Posterior cingulate gyrus (tissue), 11 donors: ENCODE data around the gene ABI2.
A peak's percentile ranks its signal among the peaks of the same experiment; 100 is the strongest.
"Not testable (repeated sequence)": the region's sequence is repeated elsewhere in the genome, so short reads cannot be mapped to it uniquely, and the experiment has no call there.

ENCODE experiments used
- DNase-seq, 10 donors: peaks; one replicate each; pipeline versions ENCODE4 v3.0.0 to v3.0.0-alpha.2; 2020 to 2021; ENCODE audit warnings: mixed read lengths in 3 of 10
- intact Hi-C: fragments of 100-400 bp; cut with DNase I; formaldehyde crosslinking; loops from one replicate; pipeline ENCODE4 v1.15.1; 2023

Gene ABI2

DNA sequence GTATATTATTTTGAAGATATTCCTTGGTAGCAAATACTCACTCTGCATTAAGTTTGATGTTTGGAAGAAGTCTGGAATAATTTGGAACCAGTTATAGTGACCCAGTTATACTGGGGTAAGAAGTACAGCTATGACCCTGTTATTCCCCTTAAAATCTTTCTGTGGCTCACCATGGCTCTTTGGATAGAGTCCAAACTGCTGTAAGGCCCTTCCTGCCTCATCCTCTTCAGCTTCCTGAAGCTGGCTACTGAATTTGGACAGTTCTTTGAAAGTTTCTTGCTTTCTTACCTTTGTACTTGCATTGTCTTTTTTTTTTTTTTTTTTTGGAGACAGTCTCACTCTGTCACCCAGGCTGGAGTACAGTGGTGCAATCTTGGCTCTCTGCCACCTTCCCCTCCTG lies 85.6 kb downstream of the ABI2 start:
- no peak for DNase-seq
- intact Hi-C loops = no loop called here

DNA sequence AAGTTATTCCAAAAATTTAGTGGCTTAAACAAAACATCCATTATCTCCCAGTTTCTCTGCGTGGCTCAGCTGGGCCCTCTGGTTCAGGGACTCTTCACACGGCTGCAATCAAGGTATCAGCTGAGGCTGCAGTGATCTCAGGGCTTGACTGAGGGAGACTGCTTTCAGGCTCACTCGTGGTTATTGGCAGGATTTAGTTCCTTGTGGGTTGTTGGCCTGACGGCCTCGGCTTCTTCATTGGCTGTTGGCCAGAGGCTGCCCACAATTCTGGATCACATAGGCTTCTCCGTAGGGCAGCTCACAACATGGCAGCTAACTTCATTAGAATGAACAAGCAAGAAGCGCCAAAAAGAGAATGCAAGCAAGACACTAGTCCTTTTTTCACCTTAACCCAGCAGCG lies 90.1 kb downstream of the ABI2 start:
- DNase-seq = no peak
- intact Hi-C loops = no loop called here

DNA sequence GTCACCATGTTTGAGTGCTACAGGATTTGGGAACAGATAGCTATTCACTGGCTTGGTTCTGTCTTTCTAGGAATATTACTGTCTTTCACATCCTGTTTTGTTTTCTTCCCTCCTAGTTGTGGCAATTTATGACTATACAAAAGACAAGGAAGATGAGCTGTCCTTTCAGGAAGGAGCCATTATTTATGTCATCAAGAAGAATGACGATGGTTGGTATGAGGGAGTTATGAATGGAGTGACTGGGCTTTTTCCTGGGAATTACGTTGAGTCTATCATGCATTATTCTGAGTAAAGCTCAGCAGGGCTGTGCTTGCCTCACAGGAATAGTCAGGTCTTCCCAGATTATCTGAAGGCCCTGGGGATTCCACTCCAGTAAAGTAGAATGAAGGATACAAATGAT lies 98.9 kb downstream of the ABI2 start:
- intact Hi-C loops = no loop called here
- DNase-seq = no peak

DNA sequence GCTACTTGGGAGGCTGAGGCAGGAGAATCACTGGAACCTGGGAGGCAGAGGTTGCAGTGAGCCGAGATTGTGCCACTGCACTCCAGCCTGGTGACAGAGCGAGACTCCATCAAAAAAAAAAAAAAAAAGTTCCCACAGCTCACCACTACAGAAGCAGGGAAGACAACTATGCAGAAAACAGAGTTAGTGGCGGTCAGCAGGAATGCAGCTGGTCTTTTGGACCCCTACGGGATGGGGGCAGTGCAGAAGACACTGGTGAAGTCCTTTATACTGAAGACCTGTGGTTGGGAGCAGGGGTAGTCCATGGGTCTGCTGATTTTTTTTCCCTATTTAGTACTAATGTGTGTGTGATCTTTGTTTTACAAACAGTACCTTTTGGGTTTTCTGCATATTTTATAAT lies 101.4 kb downstream of the ABI2 start:
- DNase-seq, intact Hi-C loops: not testable (repeated sequence)

DNA sequence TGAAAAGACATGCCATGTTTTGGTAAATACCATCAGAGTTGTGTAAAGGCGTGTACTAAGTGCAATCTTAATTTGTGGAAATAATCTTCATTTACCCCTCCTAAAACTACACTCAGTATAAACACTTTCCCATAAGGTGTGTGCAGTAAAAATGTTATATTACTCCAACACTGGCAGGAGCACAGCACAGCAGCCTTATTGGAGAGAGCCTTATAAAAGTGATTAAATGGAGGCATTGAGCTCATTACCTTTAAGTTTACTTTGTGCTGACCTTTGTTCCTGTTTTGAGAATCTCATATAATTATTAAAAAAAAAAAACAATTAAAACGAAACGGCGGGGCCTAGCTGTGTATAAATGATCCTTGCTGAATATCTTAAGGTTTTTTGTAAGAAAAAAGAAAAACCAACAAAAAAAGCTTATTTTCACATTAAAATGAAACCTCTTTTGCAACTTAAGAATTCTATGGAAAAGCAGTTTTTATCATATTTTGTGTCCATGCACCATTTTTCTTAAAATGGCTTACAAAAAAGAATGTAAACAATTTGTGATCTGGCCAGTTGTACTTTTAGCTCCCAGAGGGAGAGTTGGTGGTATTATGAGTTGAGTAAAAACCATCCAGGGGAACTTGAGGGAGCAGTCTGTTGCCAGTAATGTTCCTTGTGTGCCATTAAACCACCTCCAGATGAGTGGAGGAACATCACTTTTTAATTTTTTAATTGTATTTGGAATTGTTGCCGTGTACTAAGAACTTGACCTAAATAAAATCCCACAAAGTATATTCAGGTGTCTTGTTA lies 103.4 kb downstream of the ABI2 start:
- no peak for DNase-seq
- intact Hi-C loops = no loop called here

DNA sequence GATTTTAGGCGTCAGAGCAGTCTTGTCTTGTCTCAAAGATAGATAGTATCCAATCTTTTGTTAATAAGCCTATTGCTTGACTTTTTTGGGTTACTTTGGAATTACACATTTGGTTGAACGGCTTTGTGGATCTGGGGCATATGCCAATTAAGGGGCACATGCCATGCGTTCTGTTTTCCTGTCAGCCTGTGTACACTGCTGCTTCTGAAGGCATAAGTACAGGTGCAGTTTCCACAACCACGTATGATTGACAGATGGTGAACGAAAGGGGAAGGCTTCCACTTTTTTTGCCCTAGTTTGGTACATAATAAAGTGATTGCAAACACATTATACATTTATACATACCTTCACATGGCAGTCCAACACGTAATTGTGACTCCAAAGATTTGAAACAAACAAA lies 104.6 kb downstream of the ABI2 start:
- intact Hi-C loops = no loop called here
- DNase-seq = no peak

DNA sequence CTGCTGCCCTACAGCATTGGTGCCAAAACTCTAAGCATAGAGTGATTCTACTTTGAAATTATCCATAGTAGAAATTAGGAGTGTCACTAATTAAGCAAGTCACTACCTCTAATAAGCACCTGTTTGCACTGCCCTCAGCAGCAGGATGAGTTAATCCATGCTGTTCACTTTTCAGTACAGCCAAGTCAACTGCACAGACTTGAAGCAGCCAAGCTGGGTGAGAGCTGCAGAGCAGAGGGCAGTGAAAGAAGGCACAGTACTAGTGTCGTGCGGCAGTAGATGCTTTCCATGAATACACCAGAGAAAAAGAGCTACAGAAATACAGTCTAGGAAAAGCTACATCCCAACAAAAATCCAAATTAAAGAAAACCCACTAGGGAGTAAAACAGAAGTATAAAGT lies 108.3 kb downstream of the ABI2 start:
- intact Hi-C loops = no loop called here

DNA sequence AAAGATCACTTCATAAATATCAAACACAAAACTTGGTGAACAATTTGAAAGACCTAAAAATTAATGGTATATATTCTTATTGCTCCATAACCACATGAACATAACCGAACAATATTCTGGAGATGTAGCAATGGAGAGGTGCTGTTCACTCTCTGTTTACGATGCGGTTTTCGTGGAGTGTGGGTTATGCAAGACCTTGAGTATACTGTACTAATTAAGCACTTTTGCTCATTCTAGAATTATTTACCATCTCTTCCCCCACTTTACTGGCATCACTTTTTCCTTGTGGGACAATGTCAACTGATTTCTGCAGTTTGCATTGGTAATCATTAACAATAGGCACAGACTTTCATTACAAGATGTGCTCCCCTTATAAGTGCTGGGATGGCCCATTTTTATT lies 109.3 kb downstream of the ABI2 start:
- DNase-seq = no peak
- intact Hi-C loops = no loop called here

More for the DNA sequence above, 108.3 kb downstream of the ABI2 start:
- no peak for DNase-seq

DNA sequence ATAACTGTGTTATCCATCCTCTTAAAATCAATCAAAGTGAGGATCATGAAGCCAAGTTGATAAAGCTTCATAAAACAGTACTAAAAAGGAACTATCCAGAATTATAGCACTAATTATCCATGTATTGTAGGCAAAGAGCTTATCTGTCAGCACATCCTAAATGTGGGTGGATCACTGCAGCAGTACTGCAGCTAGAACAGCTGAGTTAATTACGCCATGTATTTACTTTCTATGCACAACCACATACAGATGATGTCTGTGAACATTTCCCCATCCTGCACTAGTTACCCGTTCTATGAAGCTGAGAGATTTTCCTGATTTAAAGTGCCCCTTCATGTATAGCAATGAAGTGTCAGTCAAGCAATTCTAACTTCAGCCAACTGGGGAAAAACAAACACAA lies 110.3 kb downstream of the ABI2 start:
- DNase-seq = no peak
- intact Hi-C loops = no loop called here

DNA sequence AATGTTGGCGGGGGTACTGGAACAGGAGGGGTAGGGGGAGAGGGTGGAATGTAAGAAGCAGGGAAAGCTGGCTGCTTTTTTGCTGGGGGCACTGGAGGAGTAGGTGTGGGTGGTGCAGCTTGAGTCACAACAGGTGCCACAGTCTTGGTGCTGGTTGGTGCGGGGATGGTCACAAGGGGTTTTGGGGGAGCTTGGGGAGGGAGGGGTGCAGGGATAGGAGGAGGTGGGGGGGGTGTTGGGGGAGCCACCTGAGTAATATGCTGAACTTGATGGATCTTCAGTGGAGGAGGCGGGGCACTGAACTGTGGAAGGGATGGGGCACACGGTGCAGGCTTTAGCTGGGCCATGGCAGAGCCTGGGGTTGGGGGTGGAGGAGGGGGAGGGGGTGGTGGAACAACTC lies 112.5 kb downstream of the ABI2 start:
- intact Hi-C loops = no loop called here
- DNase-seq = no peak

DNA sequence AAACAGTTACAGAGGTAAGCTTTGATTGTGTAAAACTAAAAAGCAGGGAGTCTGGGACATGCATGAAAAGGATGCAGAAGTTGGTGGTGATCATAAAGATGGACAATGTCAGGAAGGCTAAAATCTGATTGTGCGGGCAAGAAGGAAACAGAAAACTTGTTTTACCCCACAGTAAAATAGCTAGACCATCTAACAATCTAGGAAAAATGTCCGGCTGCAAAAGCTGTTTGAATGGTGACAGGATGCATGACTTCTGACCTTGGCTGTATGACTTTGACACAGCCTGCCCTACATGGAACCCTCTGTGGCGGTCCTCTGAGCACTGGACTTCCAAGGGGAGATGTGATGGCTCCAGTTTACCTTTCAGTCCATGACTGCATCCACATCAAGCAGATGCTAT lies 113.3 kb downstream of the ABI2 start:
- DNase-seq = no peak
- intact Hi-C loops = no loop called here

DNA sequence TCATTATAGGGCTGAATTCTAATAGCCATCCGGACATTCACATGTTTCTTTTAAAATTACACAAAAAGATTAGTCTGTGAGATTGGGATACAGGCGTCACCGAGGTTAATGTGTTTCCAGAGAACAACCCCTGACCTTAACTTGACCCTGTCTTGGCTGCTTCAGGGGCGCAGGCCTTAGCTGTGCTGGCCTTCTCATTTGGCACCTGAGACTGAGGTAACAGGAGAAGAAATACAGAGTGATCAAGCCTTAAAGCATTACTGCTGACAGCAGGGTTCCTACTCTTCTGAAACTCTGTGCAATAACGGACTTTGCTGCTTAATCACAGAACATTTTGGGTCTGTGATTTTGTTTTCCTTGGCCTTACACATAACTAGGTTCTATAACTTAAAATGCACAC lies 114.3 kb downstream of the ABI2 start:
- no peak for DNase-seq
- intact Hi-C loops = no loop called here

DNA sequence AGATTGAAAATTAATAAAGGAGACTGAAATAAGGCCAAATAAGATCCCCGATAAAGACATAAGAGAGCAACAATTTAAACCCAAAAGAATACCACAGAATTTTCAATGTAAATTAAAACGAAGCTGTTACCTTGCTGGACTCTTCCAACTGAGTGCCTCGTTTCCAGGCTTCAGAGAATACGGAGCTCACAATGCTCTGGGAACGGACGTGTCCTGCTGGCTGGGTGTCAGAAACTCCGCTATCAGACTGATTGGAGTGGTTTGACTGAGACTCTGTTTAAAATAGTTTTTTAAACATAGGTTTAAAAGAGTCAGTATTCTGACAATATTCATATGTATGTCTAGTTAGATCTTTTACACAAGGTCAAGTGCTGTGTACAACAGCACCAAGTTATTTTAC lies 116.5 kb downstream of the ABI2 start:
- intact Hi-C loops = no loop called here
- no peak for DNase-seq

DNA sequence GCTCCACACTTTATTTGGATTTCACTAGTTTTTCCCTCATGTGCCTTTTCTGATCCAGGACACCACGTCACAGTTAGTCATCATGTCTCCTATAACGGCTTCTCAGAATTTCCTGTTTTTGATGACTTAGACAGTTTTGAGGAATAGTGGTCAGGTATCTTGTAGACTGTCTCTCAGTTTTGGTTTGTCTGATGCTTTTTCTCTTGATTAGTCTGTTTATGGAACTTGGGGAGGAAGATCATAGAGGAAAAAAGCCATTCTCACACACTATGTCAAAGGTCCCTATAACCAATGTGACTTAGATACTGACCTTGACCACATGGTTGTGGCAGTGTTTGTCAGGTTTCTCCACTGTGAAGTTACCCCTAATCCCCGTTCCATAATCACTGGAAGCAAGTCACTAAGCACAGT lies 117.9 kb downstream of the ABI2 start:
- DNase-seq = no peak
- intact Hi-C loops = no loop called here

DNA sequence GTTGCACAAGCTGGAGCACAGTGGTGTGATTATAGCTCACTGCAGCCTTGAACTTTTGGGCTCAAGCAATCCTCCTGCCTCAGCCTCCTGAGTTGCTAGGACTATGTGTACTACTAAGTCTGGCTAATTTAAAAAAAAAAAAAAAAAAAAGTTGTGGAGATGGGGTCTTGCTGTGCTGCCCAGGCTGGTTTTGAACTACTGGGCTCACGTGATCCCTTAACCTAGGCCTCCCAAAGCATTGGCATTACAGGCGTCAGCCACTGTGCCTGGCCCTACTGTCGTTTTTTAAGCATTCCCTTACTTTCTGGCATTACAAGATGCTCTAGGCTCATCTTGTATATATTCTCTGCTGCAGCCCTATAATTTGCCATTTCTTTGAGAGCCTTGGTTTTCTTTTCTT lies 118.6 kb downstream of the ABI2 start:
- intact Hi-C loops = no loop called here
- DNase-seq = no peak

DNA sequence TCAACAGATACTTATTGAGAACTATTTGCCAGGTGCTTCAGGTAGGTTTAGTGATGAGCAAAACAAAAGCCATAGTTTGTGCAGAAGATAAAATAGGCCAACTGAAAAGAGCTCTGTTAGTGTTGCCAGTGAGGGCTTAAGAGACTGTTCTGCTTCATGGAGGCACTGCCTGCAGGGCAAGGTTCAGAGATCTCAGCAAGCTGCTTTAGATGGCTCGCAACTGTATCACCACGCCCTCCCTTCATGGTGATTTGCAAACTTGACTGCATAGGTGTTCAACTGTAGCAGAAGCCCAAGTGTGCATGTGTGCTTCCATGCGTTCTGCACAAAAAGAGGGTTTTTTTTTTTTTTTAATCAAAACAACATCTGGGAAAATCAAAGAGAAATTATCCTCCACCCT lies 122.4 kb downstream of the ABI2 start:
- DNase-seq = no peak
- intact Hi-C loops = loop anchor here (5.0 kb wide), 1 partner anchor 878 kb away; no protein-coding TSS in a partner anchor

DNA sequence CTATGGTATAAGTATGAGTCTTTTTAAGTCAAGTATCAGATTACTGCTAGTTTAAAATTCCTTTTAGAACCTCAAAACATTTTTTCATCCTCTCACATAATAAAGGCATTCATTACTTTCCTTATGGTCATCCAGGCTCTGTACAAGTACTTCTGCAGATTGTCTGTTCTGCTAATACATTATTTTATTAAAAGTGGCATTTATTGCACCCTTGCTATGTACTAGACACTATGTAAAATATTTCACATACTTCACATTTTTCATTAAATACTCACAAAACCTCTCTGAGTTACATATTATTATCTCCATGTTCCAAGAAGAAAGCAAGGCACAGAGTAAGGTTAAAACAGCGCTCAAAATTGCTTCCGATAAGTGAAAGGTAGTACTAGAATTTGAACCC lies 122.8 kb downstream of the ABI2 start:
- intact Hi-C loops = loop anchor here (5.0 kb wide), 1 partner anchor 879 kb away; no protein-coding TSS in a partner anchor
- DNase-seq = no peak

DNA sequence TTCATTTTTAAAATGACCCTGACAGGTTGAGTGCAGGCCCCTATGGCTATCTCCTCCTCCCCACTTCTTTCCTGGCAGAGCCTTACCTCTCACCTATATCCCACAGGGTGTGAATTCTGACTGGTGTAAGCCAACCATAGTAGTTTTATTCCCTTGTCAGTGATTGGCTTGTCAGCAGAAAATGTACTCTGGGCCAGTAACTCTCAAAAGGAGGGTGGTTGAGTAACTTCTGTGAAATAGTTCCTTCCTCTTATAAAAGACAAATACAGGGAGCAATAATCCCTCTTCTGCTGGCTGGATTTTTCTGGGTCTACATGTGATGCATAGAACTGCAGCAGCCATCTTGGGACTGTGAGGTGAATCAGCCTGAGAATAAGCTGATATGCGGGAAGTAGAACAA lies 123.5 kb downstream of the ABI2 start:
- intact Hi-C loops = loop anchor here (2.0 to 5.0 kb wide), 2 partner anchors 213 to 879 kb away; partner anchors contain the start of gene CYP20A1
- no peak for DNase-seq

DNA sequence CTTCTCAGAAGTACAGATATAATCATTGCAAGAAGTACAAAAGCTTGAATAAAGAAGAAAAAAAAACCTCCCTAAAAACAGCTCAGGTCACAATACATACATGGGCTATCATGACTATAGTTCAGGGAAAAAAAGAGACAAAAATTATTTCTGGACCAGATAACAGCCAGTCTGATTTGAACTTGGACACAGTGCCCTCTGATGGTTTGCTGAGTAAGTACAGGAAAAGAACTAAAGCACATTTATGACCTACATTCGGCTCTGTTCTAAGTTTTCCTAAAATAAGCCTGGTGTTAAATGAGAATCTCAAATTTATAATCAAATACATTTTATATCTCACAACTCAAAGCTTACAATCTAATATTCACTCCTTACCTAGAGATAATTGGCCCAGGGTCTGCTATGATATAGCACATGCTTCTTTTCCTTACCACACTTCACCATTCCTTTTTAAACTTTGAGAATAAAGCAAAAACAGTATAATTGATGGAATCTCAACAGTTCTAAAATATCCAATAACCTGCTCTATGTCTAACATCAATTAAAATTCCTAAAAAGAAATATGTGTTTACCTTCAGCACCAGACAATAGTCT lies 125.8 kb downstream of the ABI2 start:
- DNase-seq = peak in 1 of 10 donors; percentile 20
- intact Hi-C loops = loop anchor here (2.0 to 5.0 kb wide), 2 partner anchors 215 to 882 kb away; partner anchors contain the start of gene CYP20A1

DNA sequence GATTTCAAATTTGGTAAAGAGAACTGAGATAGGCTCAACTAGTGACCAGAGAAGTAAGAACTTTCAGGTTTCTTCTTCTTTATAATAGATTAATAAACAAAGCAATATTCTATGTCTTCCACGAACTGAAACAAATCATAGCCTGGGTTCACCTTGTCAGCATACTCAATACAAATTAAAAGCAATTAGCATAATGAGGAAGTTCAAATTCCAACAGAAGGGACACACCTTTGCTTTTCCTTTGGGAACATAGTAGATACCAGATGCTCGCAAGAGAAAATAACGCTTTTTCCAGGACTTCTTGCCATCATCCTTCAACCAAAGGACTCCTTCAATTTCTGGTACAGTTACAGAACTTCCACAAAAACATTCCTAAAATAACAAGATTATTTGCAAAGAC lies 127.0 kb downstream of the ABI2 start:
- no peak for DNase-seq
- intact Hi-C loops = no loop called here

DNA sequence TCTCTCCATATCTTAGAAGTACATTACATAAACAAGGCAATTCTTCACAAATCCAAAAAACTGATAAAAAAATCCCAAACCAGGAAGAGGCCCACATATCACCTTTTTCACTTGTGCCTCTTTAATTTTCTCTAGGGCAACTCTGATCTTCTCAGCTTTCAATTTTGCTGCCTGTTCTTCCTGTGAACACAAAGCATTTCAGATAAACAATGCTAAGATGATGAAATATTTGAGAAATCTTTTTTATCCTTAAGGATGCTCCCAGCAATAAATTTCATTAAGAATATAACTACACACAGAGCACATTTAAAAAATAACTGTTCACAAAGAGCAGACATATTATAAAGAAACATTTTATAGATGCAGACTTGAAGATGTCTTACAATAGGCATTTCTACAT lies 133.6 kb downstream of the ABI2 start:
- DNase-seq = no peak

DNA sequence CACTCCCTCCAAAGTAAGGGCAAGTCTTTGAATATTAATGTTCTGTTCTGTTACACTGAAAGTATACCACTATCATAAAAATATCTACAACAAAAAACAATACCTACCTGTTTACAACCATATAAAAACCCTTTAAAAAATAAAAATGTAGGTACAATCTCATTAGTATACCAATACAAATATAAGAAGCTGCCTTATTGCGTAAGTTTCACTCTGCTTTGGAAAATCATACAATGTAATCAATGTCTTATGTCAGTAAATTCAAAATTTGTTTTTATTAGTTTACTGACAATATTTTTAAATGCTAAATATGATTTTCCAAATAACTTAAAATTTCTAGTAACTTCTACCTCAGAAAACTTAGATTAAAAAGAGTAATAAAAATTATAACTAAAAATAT lies 134.1 kb downstream of the ABI2 start:
- no peak for DNase-seq
- intact Hi-C loops = no loop called here

More for the DNA sequence above, 133.6 kb downstream of the ABI2 start:
- intact Hi-C loops = no loop called here
